ENCODE results near the gene ACTN3.
"Not testable (repeated sequence)": the region's sequence is repeated elsewhere in the genome, so short reads cannot be mapped to it uniquely, and the experiment has no call there.

Gene ACTN3

GRCh38 chr11:66589315-66589714 is 42.6 kb downstream of the ACTN3 start:
- H3K4me1 Mint-ChIP-seq (ENCODE audit: low read depth); intact Hi-C loops (cut with micrococcal nuclease); H3K9me3 Mint-ChIP-seq; H3K4me3 Mint-ChIP-seq; H3K27ac Mint-ChIP-seq; H3K36me3 Mint-ChIP-seq (ENCODE audit: low read depth): not testable (repeated sequence)
- H3K27me3 Mint-ChIP-seq = peaks cover 12% of the 10 kb centered on the region

GRCh38 chr11:66589996-66590675 is 43.4 kb downstream of the ACTN3 start:
- peaks cover 16% of the 10 kb centered on the region for H3K4me1 Mint-ChIP-seq (ENCODE audit: low read depth)
- H3K4me3 Mint-ChIP-seq = no peak overlapping the region
- H3K27ac Mint-ChIP-seq = no peak overlapping the region
- peaks cover 8% of the 10 kb centered on the region for H3K27me3 Mint-ChIP-seq
- intact Hi-C loops (cut with micrococcal nuclease) = no loop called here
- peaks cover 6% of the 10 kb centered on the region for H3K36me3 Mint-ChIP-seq (ENCODE audit: low read depth)
- no peaks in the 10 kb centered on the region for H3K9me3 Mint-ChIP-seq

GRCh38 chr11:66591175-66591574 is 44.5 kb downstream of the ACTN3 start:
- H3K36me3 Mint-ChIP-seq (ENCODE audit: low read depth) = peaks cover 6% of the 10 kb centered on the region
- intact Hi-C loops (cut with micrococcal nuclease) = no loop called here
- peaks cover 27% of the 10 kb centered on the region for H3K4me1 Mint-ChIP-seq (ENCODE audit: low read depth)
- no peak overlapping the region for H3K27ac Mint-ChIP-seq
- no peak overlapping the region for H3K4me3 Mint-ChIP-seq
- H3K9me3 Mint-ChIP-seq = no peaks in the 10 kb centered on the region
- H3K27me3 Mint-ChIP-seq = peaks cover 5% of the 10 kb centered on the region

DNA sequence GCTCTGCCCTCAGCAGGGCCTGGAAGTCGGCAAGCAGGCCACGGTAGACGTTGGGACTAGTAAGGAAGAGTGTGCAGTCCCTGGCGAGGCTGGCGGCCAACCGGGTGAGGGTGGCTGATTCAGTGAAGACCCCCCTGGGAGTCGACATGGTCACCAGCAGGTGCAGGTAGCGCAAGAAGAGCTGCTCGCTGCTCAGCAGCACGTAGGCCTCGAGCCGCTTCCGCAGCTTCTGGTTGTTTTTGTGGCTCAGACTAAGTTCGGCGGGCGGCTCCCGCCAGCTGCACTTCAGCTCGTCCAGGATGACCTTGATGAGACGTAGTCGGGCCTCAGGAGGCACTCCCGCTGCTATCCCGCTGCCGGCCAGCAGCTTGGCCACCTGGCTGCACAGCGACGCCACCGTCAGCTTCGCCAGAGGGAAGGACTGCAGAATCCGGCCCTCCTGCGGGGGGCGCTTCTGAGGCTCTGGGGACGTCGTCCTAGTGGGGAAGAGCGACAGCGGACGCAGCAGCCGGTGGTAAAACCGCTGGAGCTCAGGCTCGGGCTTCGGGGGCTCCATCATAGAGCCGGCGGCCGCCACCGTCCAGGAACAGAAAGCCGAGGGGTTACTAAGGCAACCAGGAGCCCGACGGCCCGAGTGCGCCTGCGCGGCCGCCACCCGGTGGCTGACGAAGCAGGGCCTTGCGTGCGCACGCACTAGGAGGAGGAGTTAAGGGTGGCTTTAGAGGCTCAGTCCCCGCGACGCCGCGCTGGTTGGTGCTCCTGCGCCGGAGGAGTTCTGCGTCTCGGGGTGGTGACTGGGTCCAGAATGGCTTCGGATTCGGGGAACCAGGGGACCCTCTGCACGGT is 46.0 kb downstream of the ACTN3 start, which contains the start of the genes CCDC87 and CCS:
CCDC87 (minus strand) TSS at position 607 of the 846 bp plus-strand sequence; CDS start at position 559, 48 bp downstream.
CCS (plus strand) TSS at position 729 of the 846 bp plus-strand sequence; CDS start at position 806, 77 bp downstream.
- peak within 1 kb of the TSS; percentile 91 for H3K27ac Mint-ChIP-seq
- peaks cover 3% of the 10 kb centered on the region for H3K27me3 Mint-ChIP-seq
- H3K9me3 Mint-ChIP-seq = no peaks in the 10 kb centered on the region
- H3K36me3 Mint-ChIP-seq (ENCODE audit: low read depth) = peaks cover 14% of the 10 kb centered on the region
- intact Hi-C loops (cut with micrococcal nuclease) = loop anchor here (1.0 kb wide), 2 partner anchors 46 to 86 kb away; partner anchors contain the start of gene RBM4
- H3K4me3 Mint-ChIP-seq = peak within 1 kb of the TSS; percentile 98
- H3K4me1 Mint-ChIP-seq (ENCODE audit: low read depth) = peaks cover 32% of the 10 kb centered on the region

GRCh38 chr11:66593303-66593635 is 46.6 kb downstream of the ACTN3 start:
- Mint-ChIP-seq H3K27ac (peak overlapping the region; percentile 91), H3K9me3 (no peaks in the 10 kb centered on the region), H3K4me1 (ENCODE audit: low read depth) (peaks cover 32% of the 10 kb centered on the region), H3K4me3 (peak overlapping the region; percentile 98), H3K36me3 (ENCODE audit: low read depth) (peaks cover 14% of the 10 kb centered on the region), H3K27me3 (peaks cover 3% of the 10 kb centered on the region)
- intact Hi-C loops (cut with micrococcal nuclease) = loop anchor here (1.0 kb wide), 2 partner anchors 45 to 85 kb away; partner anchors contain the start of gene RBM4

- H3K4me3 Mint-ChIP-seq = peak overlapping the region; percentile 98
- intact Hi-C loops (cut with micrococcal nuclease) = loop anchor here (1.0 to 2.0 kb wide), 3 partner anchors 23 to 85 kb away; partner anchors contain the start of genes RBM14 and RBM4
- peak overlapping the region; percentile 91 for H3K27ac Mint-ChIP-seq
- peaks cover 32% of the 10 kb centered on the region for H3K4me1 Mint-ChIP-seq (ENCODE audit: low read depth)
- H3K9me3 Mint-ChIP-seq = no peaks in the 10 kb centered on the region
- H3K27me3 Mint-ChIP-seq = peaks cover 3% of the 10 kb centered on the region
- peaks cover 15% of the 10 kb centered on the region for H3K36me3 Mint-ChIP-seq (ENCODE audit: low read depth)
These were observed 46.9 kb downstream of the ACTN3 start for GRCh38 chr11:66593650-66594049.

DNA sequence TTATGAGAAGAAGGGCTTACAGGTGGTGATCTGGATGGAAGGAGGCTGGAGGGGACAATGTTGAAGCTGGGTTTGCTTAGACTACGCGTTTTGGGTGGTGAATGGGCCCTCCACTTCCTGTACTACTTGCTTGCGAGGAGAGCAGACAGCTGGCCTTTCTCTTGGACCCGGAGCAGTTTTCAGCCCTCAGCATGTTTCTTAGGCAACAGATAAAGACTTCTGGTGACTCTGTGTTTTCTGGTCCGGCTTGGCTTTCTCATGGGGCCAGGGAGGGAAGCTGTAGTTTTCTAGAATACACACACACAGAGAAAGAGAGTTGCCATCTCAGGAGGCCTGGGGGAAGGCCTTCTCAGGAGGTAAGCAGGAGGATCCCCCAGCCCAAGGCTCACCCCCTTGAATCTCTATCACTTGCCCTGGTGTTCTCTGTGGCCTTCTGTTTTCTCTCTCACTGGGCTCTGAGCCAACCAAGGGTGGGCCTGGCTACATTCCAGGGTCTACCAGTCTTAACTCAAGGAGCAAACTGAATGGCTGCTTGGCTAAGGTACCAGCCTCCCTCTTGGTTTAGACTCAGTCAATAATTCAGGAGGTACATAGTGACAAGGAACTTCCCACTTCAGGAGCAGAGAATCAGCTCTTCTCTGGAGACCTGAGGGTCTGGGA is 48.7 kb downstream of the ACTN3 start:
- intact Hi-C loops (cut with micrococcal nuclease) = loop anchor here (2.0 kb wide), 1 partner anchor 21 kb away; the partner anchor contains the start of gene RBM14
- H3K36me3 Mint-ChIP-seq (ENCODE audit: low read depth) = peaks cover 30% of the 10 kb centered on the region
- peak overlapping the region; percentile 47 for H3K4me3 Mint-ChIP-seq
- peak overlapping the region; percentile 73 for H3K27ac Mint-ChIP-seq
- H3K9me3 Mint-ChIP-seq = no peaks in the 10 kb centered on the region
- peaks cover 2% of the 10 kb centered on the region for H3K27me3 Mint-ChIP-seq
- peaks cover 45% of the 10 kb centered on the region for H3K4me1 Mint-ChIP-seq (ENCODE audit: low read depth)

GRCh38 chr11:66598993-66599392 is 52.3 kb downstream of the ACTN3 start:
- no peak overlapping the region for H3K4me3 Mint-ChIP-seq
- H3K27ac Mint-ChIP-seq = no peak overlapping the region
- intact Hi-C loops (cut with micrococcal nuclease) = no loop called here
- no peaks in the 10 kb centered on the region for H3K9me3 Mint-ChIP-seq
- no peaks in the 10 kb centered on the region for H3K27me3 Mint-ChIP-seq
- H3K36me3 Mint-ChIP-seq (ENCODE audit: low read depth) = peaks cover 46% of the 10 kb centered on the region
- H3K4me1 Mint-ChIP-seq (ENCODE audit: low read depth) = peaks cover 49% of the 10 kb centered on the region

DNA sequence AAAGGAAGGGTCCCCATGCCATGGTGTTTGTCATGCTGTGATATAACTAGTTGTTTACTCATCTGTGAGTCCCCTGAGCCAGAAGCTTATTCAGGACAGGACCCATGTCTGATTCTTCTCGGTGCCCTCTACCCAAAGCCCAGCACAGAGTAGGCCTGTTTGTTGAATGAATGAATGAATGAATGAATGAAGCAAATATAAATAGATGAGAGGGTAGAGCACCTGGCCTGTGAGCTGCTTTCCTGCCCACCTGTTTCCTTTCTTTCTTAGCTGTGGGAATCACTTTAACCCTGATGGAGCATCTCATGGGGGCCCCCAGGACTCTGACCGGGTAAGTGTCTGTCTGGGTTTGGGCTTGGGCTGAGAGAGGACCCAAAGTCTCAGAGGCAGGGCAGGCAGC is 53.5 kb downstream of the ACTN3 start:
- Mint-ChIP-seq H3K36me3 (ENCODE audit: low read depth) (peaks cover 59% of the 10 kb centered on the region), H3K4me3 (no peak overlapping the region), H3K27ac (peak overlapping the region; percentile 33), H3K9me3 (no peaks in the 10 kb centered on the region), H3K27me3 (no peaks in the 10 kb centered on the region), H3K4me1 (ENCODE audit: low read depth) (peaks cover 46% of the 10 kb centered on the region)
- intact Hi-C loops (cut with micrococcal nuclease) = no loop called here

- no peak overlapping the region for H3K4me3 Mint-ChIP-seq
- peaks cover 64% of the 10 kb centered on the region for H3K36me3 Mint-ChIP-seq (ENCODE audit: low read depth)
- intact Hi-C loops (cut with micrococcal nuclease) = no loop called here
- H3K4me1 Mint-ChIP-seq (ENCODE audit: low read depth) = peaks cover 41% of the 10 kb centered on the region
- no peaks in the 10 kb centered on the region for H3K9me3 Mint-ChIP-seq
- no peaks in the 10 kb centered on the region for H3K27me3 Mint-ChIP-seq
- peak overlapping the region; percentile 33 for H3K27ac Mint-ChIP-seq
These were observed 54.0 kb downstream of the ACTN3 start for GRCh38 chr11:66600631-66601233.

GRCh38 chr11:66603072-66603471 is 56.4 kb downstream of the ACTN3 start:
- H3K9me3 Mint-ChIP-seq = no peaks in the 10 kb centered on the region
- peaks cover 76% of the 10 kb centered on the region for H3K36me3 Mint-ChIP-seq (ENCODE audit: low read depth)
- peaks cover 46% of the 10 kb centered on the region for H3K4me1 Mint-ChIP-seq (ENCODE audit: low read depth)
- no peak overlapping the region for H3K27ac Mint-ChIP-seq
- intact Hi-C loops (cut with micrococcal nuclease) = no loop called here
- H3K4me3 Mint-ChIP-seq = no peak overlapping the region
- no peaks in the 10 kb centered on the region for H3K27me3 Mint-ChIP-seq

- peaks cover 71% of the 10 kb centered on the region for H3K36me3 Mint-ChIP-seq (ENCODE audit: low read depth)
- no peaks in the 10 kb centered on the region for H3K9me3 Mint-ChIP-seq
- no peak overlapping the region for H3K4me3 Mint-ChIP-seq
- no peak overlapping the region for H3K27ac Mint-ChIP-seq
- intact Hi-C loops (cut with micrococcal nuclease) = no loop called here
- H3K4me1 Mint-ChIP-seq (ENCODE audit: low read depth) = peaks cover 49% of the 10 kb centered on the region
- no peaks in the 10 kb centered on the region for H3K27me3 Mint-ChIP-seq
These were observed 57.5 kb downstream of the ACTN3 start for GRCh38 chr11:66604155-66604554.

GRCh38 chr11:66606608-66607007 is 59.9 kb downstream of the ACTN3 start:
- H3K9me3 Mint-ChIP-seq; H3K27me3 Mint-ChIP-seq; H3K27ac Mint-ChIP-seq; intact Hi-C loops (cut with micrococcal nuclease); H3K4me3 Mint-ChIP-seq: not testable (repeated sequence)
- H3K36me3 Mint-ChIP-seq (ENCODE audit: low read depth) = peaks cover 61% of the 10 kb centered on the region
- peaks cover 26% of the 10 kb centered on the region for H3K4me1 Mint-ChIP-seq (ENCODE audit: low read depth)
